PC-3 (cell line): ENCODE results near the gene RNASE13. TPM values are rescaled to one million over a fixed set of nuclear protein-coding genes. Genes with fewer than 3 reads are reported as not detected.

Experiments used
- ATAC-seq: fragments of 200-7000 bp; cut with Tn5 transposase; 2 replicates; pipeline ENCODE4 v1.9.1; 2020; ENCODE audit warnings: mild to moderate bottlenecking, moderate library complexity
- Bru-seq: library from RNA; stranded (reverse); fragments of 400-500 nt; gene quantifications from one replicate; lab custom pipeline; 2021; lab: Mats Ljungman, UMichigan
- BruChase-seq, 2 experiments: library from RNA; stranded (reverse); fragments of 400-500 nt; gene quantifications; one replicate each; lab custom pipeline; 2021; lab: Mats Ljungman, UMichigan
- BruUV-seq: library from RNA; stranded (reverse); fragments of 400-500 nt; replicated peaks from 2 replicates; lab custom pipeline; 2021; lab: Mats Ljungman, UMichigan
- CTCF ChIA-PET: fragments of 300-600 bp; sonication (Branson Sonifier 250); formaldehyde crosslinking; loops from one replicate; lab custom pipeline; 2022; ENCODE audit warnings: antibody characterized with exemption; lab: Charles Lee
- POLR2A ChIA-PET: fragments of 300-600 bp; sonication (Branson Sonifier 250); formaldehyde crosslinking; loops from one replicate; lab custom pipeline; 2022; ENCODE audit warnings: antibody characterized with exemption; ENCODE audit not compliant: unreplicated experiment; lab: Charles Lee
- DNase-seq: peaks from one replicate; pipeline ENCODE4 v3.0.0-alpha.2; 2015
- H2AFZ ChIP-seq: fragments of 300-600 bp; sonication (generic); 2 replicates; pipeline ENCODE4 v1.6.0; 2016; ENCODE audit warnings: antibody characterized with exemption, low read length
- H3F3A ChIP-seq: fragments of 300-600 bp; sonication (generic); one replicate; pipeline ENCODE4 v1.6.0; 2017; ENCODE audit warnings: antibody characterized with exemption, low read length, control low read depth, mild to moderate bottlenecking; ENCODE audit not compliant: unreplicated experiment
- H3K27ac ChIP-seq: fragments of 300-600 bp; sonication (generic); 2 replicates; pipeline ENCODE4 v1.5.1; 2016; ENCODE audit warnings: mild to moderate bottlenecking, low read length
- H3K27me3 ChIP-seq: fragments of 300-600 bp; sonication (generic); 2 replicates; pipeline ENCODE4 v1.6.1; 2016; ENCODE audit warnings: low read length, mixed read lengths
- H3K36me3 ChIP-seq: fragments of 300-600 bp; sonication (generic); 2 replicates; pipeline ENCODE4 v1.6.1; 2016; ENCODE audit warnings: low read depth, mixed run types, low read length, mixed read lengths
- H3K4me1 ChIP-seq: fragments of 300-600 bp; sonication (generic); 2 replicates; pipeline ENCODE4 v1.5.1; 2016; ENCODE audit warnings: low read length; ENCODE audit not compliant: insufficient read depth
- H3K4me2 ChIP-seq: fragments of 300-600 bp; sonication (generic); 2 replicates; pipeline ENCODE4 v1.6.0; 2016; ENCODE audit warnings: low read length
- H3K4me3 ChIP-seq: fragments of 300-600 bp; sonication (generic); 2 replicates; pipeline ENCODE4 v1.5.1; 2016; ENCODE audit warnings: mild to moderate bottlenecking, low read length, mixed read lengths
- H3K79me2 ChIP-seq: fragments of 300-600 bp; sonication (generic); 2 replicates; pipeline ENCODE4 v1.6.1; 2017; ENCODE audit warnings: low read length, mixed read lengths
- H3K9ac ChIP-seq: fragments of 300-600 bp; sonication (generic); 2 replicates; pipeline ENCODE4 v1.6.0; 2016; ENCODE audit warnings: mild to moderate bottlenecking, low read length
- H3K9me2 ChIP-seq: fragments of 300-600 bp; sonication (generic); replicated peaks from 2 replicates; pipeline ENCODE4 v1.6.1; 2016; ENCODE audit warnings: mixed run types, low read length, mixed read lengths
- H3K9me3 ChIP-seq: fragments of 300-600 bp; sonication (generic); 2 replicates; pipeline ENCODE4 v1.6.1; 2016; ENCODE audit warnings: low read length, mixed read lengths
- H4K20me1 ChIP-seq: fragments of 300-600 bp; sonication (generic); 2 replicates; pipeline ENCODE4 v1.6.1; 2016; ENCODE audit warnings: low read length, mixed read lengths
- EZH2 ChIP-seq: fragments of 300-600 bp; sonication (generic); IDR thresholded peaks from one replicate; pipeline ENCODE4 v1.6.1; 2017; ENCODE audit warnings: antibody characterized with exemption, mild to moderate bottlenecking, low read length; ENCODE audit not compliant: unreplicated experiment
- EZH2phosphoT487 ChIP-seq: fragments of 300-600 bp; sonication (generic); IDR thresholded peaks from 2 replicates; pipeline ENCODE4 v1.6.1; 2018; ENCODE audit warnings: mild to moderate bottlenecking, antibody characterized with exemption, low read length, borderline replicate concordance
- intact Hi-C: fragments of 100-400 bp; cut with micrococcal nuclease; formaldehyde crosslinking; loops from 2 replicates; pipeline ENCODE4 v1.9.0; 2023
- long read RNA-seq: library from polyadenylated mRNA; unstranded; transcript quantifications from one replicate; pipeline ENCODE4 v2.0.0, GENCODE V29; 2021; ENCODE audit not compliant: unreplicated experiment
- total RNA-seq: library from RNA; depleted of rRNA; stranded (reverse); fragments of >200 nt; gene quantifications from 2 replicates; pipeline ENCODE4 v1.2.3, GENCODE V29; 2014; rRNA removed
- TF ChIP-seq, protein P1 (sequence below): fragments of 300-600 bp; sonication (generic); conservative IDR thresholded peaks from 2 replicates; pipeline ENCODE4 v1.5.1; 2017; ENCODE audit warnings: antibody characterized with exemption, low read depth, mild to moderate bottlenecking, low read length

Gene RNASE13, protein sequence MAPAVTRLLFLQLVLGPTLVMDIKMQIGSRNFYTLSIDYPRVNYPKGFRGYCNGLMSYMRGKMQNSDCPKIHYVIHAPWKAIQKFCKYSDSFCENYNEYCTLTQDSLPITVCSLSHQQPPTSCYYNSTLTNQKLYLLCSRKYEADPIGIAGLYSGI
- total RNA-seq (not detected in 2 replicates), Bru-seq, nascent RNA (not detected), BruChase-seq, experiment 1, labeled RNA remaining after a 6-hour chase (percentile 19 among the genes with signal in this experiment), BruChase-seq, experiment 2, labeled RNA remaining after a 2-hour chase (not detected)
- long read RNA-seq, result 0 reads

DNA sequence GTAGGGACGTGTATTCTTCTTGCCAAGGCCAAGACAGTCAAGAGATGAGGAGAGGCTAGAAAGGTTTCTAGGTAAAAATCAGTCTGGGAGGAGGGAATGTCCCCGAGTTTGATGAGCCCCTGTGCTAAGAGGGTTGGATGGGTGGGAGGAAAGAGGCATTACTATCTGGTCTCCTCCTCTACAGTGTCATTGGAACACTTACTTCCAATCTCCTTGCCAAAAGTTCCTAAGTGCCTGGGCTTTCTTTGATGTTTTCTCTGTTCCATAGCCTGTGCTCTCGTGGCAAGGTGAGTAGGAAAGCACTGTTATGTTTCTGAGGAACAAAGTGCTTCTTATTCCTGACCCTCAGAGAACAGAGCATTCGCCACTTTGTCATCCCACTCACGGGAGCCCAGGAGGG lies at the start of gene RNASE13:
Gene RNASE13, minus strand, starts transcription at position 101 of the 400 bp plus-strand sequence. CDS start 519 bp downstream, outside the sequence.
- no peaks in the 10 kb centered on the region for H3K9me3 ChIP-seq
- no peaks in the 10 kb centered on the region for H3K79me2 ChIP-seq
- no peak within 1 kb of the TSS for H3K4me3 ChIP-seq
- H3K27me3 ChIP-seq, result peaks cover 85% of the 10 kb centered on the region
- H3K27ac ChIP-seq, result no peak within 1 kb of the TSS
- no peak within 1 kb of the TSS for H2AFZ ChIP-seq
- ChIA-PET CTCF (no interaction called here), POLR2A (no interaction called here)
- BruUV-seq, result no TSS peak
- TF ChIP-seq EZH2phosphoT487, result no peak
- no peak for TF ChIP-seq EZH2
- TF ChIP-seq, protein P1, sequence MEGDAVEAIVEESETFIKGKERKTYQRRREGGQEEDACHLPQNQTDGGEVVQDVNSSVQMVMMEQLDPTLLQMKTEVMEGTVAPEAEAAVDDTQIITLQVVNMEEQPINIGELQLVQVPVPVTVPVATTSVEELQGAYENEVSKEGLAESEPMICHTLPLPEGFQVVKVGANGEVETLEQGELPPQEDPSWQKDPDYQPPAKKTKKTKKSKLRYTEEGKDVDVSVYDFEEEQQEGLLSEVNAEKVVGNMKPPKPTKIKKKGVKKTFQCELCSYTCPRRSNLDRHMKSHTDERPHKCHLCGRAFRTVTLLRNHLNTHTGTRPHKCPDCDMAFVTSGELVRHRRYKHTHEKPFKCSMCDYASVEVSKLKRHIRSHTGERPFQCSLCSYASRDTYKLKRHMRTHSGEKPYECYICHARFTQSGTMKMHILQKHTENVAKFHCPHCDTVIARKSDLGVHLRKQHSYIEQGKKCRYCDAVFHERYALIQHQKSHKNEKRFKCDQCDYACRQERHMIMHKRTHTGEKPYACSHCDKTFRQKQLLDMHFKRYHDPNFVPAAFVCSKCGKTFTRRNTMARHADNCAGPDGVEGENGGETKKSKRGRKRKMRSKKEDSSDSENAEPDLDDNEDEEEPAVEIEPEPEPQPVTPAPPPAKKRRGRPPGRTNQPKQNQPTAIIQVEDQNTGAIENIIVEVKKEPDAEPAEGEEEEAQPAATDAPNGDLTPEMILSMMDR, result no peak
- ATAC-seq (no peak), DNase-seq (no peak)
- no peaks in the 10 kb centered on the region for H3F3A ChIP-seq
- no peak within 1 kb of the TSS for H3K9ac ChIP-seq
- H4K20me1 ChIP-seq, result no peaks in the 10 kb centered on the region
- intact Hi-C loops, result no loop called here
- no peaks in the 10 kb centered on the region for H3K9me2 ChIP-seq
- H3K36me3 ChIP-seq, result no peaks in the 10 kb centered on the region
- no peak within 1 kb of the TSS for H3K4me2 ChIP-seq
- H3K4me1 ChIP-seq, result no peaks in the 10 kb centered on the region

DNA sequence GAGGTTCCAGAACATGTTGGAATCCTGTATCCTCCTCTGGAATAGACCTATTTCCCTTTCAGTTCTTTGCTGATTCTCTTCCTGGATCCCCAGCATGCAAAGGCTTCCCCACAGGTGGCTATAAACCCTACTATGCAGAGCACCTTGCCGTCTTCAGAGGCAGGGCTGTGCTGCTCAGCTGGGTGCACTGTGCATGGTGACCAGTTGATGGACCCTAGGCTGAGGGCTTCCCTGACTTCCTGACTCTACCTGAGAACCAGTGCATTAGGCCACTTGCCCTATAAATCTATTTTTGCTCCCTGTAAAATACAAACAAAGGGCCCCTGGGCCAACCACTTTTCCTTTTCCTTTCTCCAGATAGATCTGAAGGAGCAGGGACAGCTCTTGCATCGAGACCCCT lies 49.8 kb upstream of the RNASE13 start:
- intact Hi-C loops, result no loop called here
- Histone ChIP-seq H3K9me2 (no peaks in the 10 kb centered on the region), H3K4me1 (no peaks in the 10 kb centered on the region), H2AFZ (no peak overlapping the region), H3K36me3 (no peaks in the 10 kb centered on the region), H3K79me2 (no peaks in the 10 kb centered on the region), H3K27ac (no peak overlapping the region), H3K9me3 (no peaks in the 10 kb centered on the region), H3K9ac (no peak overlapping the region), H3K27me3 (peaks cover 6% of the 10 kb centered on the region; the same call in 1 of the 2 replicates), H3K4me2 (no peak overlapping the region), H3K4me3 (no peak overlapping the region), H4K20me1 (no peaks in the 10 kb centered on the region), H3F3A (no peaks in the 10 kb centered on the region)
- no TSS peak for BruUV-seq
- ATAC-seq, result no peak
- DNase-seq, result no peak
- POLR2A ChIA-PET, result no interaction called here
- CTCF ChIA-PET, result no interaction called here
- TF ChIP-seq EZH2phosphoT487 (no peak), EZH2 (no peak)
- TF ChIP-seq, protein P1, result no peak
